ENCODE data around the gene ST14. TPM values are rescaled to one million over a fixed set of nuclear protein-coding genes. Genes with fewer than 3 reads are reported as not detected.

ST14 gene
- under 1 TPM; 0.74 to 0.94 TPM for total RNA-seq
- not detected for polyA plus RNA-seq
- 0 to 0.17 (median 0) reads per million in 6 experiments for total RNA-seq

DNA sequence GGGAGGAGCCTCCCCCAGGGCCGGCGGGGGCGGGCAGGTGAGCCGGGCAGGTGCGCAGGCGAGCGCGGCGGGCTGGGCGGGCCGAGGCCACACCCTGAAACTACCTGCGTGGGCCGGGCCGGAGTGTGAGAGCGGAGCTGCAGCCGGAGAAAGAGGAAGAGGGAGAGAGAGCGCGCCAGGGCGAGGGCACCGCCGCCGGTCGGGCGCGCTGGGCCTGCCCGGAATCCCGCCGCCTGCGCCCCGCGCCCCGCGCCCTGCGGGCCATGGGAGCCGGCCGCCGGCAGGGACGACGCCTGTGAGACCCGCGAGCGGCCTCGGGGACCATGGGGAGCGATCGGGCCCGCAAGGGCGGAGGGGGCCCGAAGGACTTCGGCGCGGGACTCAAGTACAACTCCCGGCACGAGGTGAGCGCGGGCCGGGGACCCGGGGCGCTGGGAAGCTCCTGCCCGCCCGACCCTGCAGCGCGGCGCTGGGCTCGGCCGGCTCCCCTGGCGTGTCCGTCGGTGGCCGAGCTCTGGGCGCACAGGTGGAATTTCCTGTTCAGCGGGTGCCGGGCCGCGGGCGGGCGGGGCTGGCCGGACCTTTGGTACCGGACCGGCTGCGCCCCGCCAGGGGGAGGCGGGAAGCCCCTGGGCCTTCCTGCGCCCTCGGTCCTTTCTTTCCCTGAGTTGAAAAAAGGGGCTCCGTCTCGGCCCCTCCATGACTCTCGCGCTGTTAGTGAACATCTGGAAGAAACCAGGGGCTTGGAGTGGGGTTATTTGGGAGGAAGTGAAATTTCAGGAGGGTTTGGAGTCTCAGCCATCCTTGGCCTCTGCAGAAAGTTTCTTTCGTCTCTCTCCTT, at the start of gene ST14:
Gene ST14, plus strand, starts transcription at position 126 of the 841 bp plus-strand sequence. Its CDS starts 198 bp downstream, at position 324.
- peaks cover 12 to 36% (median 18%) of the 10 kb centered on the region in 4 donors for H3K4me1 Mint-ChIP-seq
- H3K4me3 Mint-ChIP-seq, result peak within 1 kb of the TSS in 8 of 10 donors; percentile 29 to 79 (median 54)
- no peak for ATAC-seq
- H3K27me3 Mint-ChIP-seq, result peaks cover 24 to 69% (median 54%) of the 10 kb centered on the region in 5 donors
- H3K27ac Mint-ChIP-seq, result peak within 1 kb of the TSS in 1 of 10 donors; percentile 83
- H3K36me3 Mint-ChIP-seq, result peaks cover 0 to 2% (median 0%) of the 10 kb centered on the region in 3 donors
- H3K9me3 Mint-ChIP-seq, result no peaks in the 10 kb centered on the region
- POLR2A ChIA-PET, result no interaction called here
- DNase-seq, result no peak

DNA sequence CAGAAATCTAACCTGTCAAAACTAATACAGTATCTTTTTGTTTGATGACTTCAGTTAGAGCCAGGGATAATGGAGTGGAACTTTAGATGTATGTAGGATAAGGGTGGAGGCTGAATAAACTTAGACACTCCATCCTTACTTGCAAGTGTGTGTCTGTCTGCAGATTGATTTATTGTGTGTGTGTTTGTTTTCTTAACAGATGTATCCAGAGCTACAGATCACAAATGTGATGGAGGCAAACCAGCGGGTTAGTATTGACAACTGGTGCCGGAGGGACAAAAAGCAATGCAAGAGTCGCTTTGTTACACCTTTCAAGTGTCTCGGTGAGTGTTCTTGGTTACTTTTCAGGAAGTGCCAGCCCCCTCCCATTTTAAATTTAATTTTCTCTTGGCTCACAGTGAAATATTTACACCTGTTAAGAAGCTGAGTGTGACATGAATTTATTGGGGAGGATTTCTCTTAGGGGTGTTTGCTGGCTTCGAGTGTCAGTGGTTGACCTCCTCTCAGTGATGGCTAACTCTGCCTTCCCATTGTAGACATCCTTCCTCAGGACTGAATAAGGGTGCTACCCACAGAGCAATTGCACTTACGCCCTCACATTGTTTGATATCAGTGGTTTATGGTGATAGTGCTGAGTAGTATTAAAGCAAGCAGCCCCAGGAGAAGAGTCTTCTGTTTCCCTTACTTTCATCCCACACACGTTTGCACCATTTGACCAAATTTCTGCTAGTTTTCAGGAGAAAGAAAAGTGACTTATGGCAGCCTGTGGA, 49.1 kb upstream of the ST14 start:
- ATAC-seq (no peak), DNase-seq (no peak)
- Mint-ChIP-seq H3K4me1 (peaks cover 0 to 24% (median 4%) of the 10 kb centered on the region in 4 donors), H3K9me3 (peaks cover 0 to 2% (median 0%) of the 10 kb centered on the region in 9 donors), H3K27ac (no peak overlapping the region), H3K27me3 (peaks cover 0 to 42% (median 8%) of the 10 kb centered on the region in 5 donors), H3K36me3 (peaks cover 20 to 55% (median 41%) of the 10 kb centered on the region in 3 donors), H3K4me3 (no peak overlapping the region)
- POLR2A ChIA-PET, result no interaction called here

DNA sequence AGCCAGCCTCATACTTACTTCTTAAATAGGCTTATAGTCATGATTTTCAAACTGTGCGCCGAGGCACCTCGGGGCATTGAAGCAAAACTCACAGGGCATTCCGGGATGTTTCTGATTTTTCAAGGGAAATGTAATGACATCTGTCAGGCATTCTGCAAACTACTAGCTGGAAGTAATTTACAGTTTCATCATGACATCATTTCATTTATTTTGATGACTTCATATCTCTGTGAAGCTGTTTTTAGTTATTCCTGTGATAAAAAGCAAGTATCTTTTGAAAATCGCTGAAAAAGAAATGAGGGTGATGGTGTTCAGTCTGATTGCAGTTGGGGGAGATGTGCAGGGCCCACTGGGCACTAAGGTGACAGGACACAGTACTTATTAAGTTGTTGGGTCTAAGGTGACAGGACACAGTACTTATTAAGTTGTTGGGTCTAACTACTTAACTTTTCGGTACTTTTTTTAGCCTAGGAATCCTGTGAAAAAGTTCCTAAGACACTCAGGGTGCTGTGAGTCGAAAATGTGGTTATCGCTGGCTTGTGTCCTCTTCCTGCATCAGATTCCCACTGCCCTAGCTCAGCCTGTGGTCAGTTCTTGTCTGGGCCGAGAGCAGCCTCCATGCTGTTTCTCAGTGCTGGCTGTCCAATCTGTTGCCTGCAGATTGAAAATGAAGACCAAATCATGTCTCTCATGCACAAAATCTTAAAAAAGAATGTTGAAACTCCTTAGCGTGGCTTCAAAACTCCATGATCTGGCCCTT, 47.3 kb upstream of the ST14 start:
- DNase-seq (no peak), ATAC-seq (no peak)
- no peak overlapping the region for H3K27ac Mint-ChIP-seq
- H3K9me3 Mint-ChIP-seq, result no peaks in the 10 kb centered on the region
- peaks cover 0 to 26% (median 2%) of the 10 kb centered on the region in 4 donors for H3K4me1 Mint-ChIP-seq
- POLR2A ChIA-PET, result no interaction called here
- H3K36me3 Mint-ChIP-seq, result peaks cover 20 to 59% (median 37%) of the 10 kb centered on the region in 3 donors
- H3K4me3 Mint-ChIP-seq, result no peak overlapping the region
- peaks cover 0 to 46% (median 8%) of the 10 kb centered on the region in 5 donors for H3K27me3 Mint-ChIP-seq

DNA sequence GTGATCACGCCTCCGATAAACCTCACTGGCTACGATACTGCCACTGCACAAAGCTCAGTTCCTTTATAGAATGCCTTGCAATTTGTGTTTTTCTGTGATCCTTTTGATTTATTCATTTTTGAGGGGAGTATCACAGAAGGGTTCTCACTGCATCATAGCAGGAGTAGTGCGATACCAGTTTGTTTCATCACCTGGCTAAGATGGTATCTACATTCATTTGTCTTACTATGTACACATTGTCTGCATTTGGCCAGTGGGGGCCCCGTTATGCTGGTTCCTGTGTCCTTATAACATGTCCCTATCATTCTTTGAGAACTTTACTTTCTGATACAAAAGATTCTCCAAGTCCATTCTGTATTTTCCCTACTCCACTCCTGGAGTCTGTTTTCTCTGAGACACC, 45.3 kb upstream of the ST14 start:
- no peak overlapping the region for H3K27ac Mint-ChIP-seq
- DNase-seq (no peak), ATAC-seq (no peak)
- no peak overlapping the region for H3K4me3 Mint-ChIP-seq
- H3K27me3 Mint-ChIP-seq, result peaks cover 0 to 49% (median 8%) of the 10 kb centered on the region in 5 donors
- no peaks in the 10 kb centered on the region for H3K9me3 Mint-ChIP-seq
- H3K36me3 Mint-ChIP-seq, result peaks cover 20 to 55% (median 32%) of the 10 kb centered on the region in 3 donors
- POLR2A ChIA-PET, result no interaction called here
- peaks cover 9 to 43% (median 11%) of the 10 kb centered on the region in 4 donors for H3K4me1 Mint-ChIP-seq

DNA sequence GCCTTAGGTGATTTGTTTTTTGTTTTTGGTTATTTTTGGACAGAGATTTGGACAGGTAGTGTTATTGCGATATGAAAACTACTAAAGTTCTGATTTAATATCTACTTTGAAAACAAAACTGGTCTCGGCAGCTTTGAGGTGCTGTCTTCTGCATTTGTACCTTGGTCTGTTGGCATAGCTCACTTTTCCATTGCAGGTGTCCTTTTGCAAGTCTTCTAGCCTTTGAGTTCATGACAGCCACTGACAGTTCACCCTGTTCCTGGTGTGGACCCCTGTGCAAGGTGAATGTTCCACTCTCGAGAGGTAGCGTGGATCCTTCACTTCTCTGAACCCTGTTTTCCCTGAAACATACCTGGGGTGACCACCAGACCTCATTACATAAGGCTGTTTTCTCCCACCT, 44.9 kb upstream of the ST14 start:
- Mint-ChIP-seq H3K36me3 (peaks cover 20 to 53% (median 32%) of the 10 kb centered on the region in 3 donors), H3K27me3 (peaks cover 0 to 53% (median 8%) of the 10 kb centered on the region in 5 donors), H3K27ac (no peak overlapping the region), H3K4me1 (peaks cover 13 to 47% (median 15%) of the 10 kb centered on the region in 4 donors), H3K4me3 (no peak overlapping the region), H3K9me3 (no peaks in the 10 kb centered on the region)
- no peak for ATAC-seq
- POLR2A ChIA-PET, result no interaction called here
- DNase-seq, result no peak

DNA sequence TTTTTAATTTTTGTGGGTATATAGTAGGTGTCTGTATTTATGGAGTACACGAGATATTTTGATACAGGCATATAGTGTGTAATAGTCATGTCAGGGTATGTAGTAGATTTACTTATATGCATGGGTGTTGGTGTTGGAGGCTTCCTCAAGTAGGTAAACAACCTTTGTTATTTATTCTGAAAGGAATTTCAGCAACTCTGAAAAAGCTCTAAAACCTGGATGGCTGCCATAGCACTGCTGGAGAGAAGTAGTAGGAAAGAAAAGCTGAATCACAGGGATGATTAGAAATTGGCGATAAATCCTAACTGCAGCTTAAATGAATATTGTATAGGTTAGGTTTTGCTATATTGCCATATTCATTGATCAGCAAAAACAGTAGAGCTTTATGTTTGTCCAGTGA, 44.4 kb upstream of the ST14 start:
- H3K27me3 Mint-ChIP-seq, result peaks cover 0 to 58% (median 10%) of the 10 kb centered on the region in 5 donors
- no peaks in the 10 kb centered on the region for H3K9me3 Mint-ChIP-seq
- H3K36me3 Mint-ChIP-seq, result peaks cover 16 to 48% (median 30%) of the 10 kb centered on the region in 3 donors
- POLR2A ChIA-PET, result no interaction called here
- no peak overlapping the region for H3K4me3 Mint-ChIP-seq
- H3K27ac Mint-ChIP-seq, result peak overlapping the region in 1 of 10 donors; percentile 68
- ATAC-seq (no peak), DNase-seq (no peak)
- H3K4me1 Mint-ChIP-seq, result peaks cover 14 to 52% (median 18%) of the 10 kb centered on the region in 4 donors

DNA sequence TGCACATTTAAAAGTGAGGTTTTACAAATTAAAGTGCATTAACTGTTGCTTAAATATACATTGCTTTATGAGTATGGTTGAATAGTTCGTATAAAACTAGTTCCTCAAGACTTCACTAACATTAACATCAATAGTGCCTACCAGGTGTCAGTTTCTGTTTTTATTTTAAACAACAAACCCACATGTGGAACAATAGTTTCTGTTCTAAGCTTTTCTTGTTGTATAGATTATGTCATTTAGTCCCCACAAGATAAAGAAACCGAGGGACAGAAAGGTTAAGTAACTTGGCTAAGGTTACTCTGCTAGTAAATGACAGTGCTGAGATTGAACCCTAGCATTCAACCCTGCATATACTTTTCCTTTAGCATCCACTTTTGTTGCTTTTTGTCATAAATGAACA, 41.4 kb upstream of the ST14 start:
- Mint-ChIP-seq H3K4me3 (peak overlapping the region in 2 of 10 donors; percentile 21 to 55), H3K27ac (peak overlapping the region in 1 of 10 donors; percentile 57), H3K9me3 (no peaks in the 10 kb centered on the region), H3K36me3 (peaks cover 19 to 38% (median 20%) of the 10 kb centered on the region in 3 donors), H3K27me3 (peaks cover 0 to 60% (median 12%) of the 10 kb centered on the region in 5 donors), H3K4me1 (peaks cover 25 to 80% (median 41%) of the 10 kb centered on the region in 4 donors)
- ATAC-seq, result no peak
- POLR2A ChIA-PET, result interaction anchor here (0.7 to 1.3 kb wide), 3 partner anchors 40 to 269 kb away, joined by 3 to 5 read pairs (median 5); partner anchors contain the start of gene PRDM10
- DNase-seq, result no peak

DNA sequence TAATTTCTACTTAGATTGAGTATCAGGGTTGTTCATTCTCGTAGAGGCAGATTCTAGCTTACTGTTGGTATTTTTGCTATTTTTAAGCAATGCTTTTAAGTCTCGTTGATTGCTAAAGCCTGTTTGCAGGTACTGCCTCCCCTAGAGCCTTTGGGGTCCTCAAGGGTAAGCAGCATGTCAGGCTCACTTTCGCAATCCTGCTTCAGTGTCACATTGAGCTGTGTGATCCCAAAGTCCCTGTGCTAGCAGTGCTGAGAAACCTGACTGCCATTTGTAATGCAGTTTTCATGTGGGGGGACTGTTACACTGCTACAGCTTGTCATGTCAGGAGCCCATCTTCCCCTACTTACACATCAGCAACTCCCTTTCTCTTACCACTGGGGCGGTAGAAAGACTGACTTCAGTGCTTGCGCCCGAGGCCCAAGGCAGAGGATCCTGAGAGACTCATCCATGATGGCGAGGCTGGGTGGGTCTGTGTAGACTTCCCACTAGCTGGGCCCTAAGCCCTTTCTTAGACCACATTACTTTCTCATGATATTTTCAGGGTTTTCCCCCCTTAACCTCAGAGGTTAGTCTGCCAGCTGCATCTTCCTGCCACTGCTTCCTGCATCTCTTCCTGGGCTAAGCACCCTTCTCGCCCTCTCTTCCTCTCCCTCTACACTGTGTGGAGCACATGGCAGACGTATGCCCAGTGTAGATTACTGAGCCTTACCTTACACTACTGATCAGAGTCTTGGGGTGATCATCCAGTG, 40.8 kb upstream of the ST14 start:
- Mint-ChIP-seq H3K36me3 (peaks cover 21 to 39% (median 24%) of the 10 kb centered on the region in 3 donors), H3K27ac (peak overlapping the region in 4 of 10 donors; percentile 2 to 57 (median 37)), H3K27me3 (peaks cover 0 to 57% (median 10%) of the 10 kb centered on the region in 5 donors), H3K9me3 (no peaks in the 10 kb centered on the region), H3K4me1 (peaks cover 25 to 84% (median 41%) of the 10 kb centered on the region in 4 donors), H3K4me3 (peak overlapping the region; percentile 16 to 69 (median 43))
- ATAC-seq, result peak; percentile 78 to 90
- DNase-seq, result peak in 6 of 10 donors; percentile 16 to 53 (median 31)
- POLR2A ChIA-PET, result interaction anchor here (1.3 kb wide), 1 partner anchor 116 kb away, joined by 5 read pairs; the partner anchor contains the start of gene PRDM10

DNA sequence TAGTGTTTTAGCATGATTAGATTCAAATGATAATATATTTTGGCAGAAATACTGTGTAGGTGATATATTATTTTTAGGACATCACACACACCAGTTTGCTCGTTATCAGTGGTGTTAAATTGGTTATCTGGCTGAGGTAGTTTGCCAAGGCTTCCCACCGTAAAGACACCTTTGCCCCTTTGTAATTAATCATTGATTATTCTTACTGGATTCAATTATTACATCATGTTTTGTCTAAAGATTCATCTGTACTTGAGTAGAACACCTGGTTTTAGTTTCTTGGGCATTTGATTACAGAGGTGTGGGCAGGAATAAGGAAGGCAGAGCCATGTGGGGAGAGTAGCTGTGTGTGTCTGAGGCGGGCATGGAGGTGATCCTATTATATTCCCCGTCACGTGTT, 39.5 kb upstream of the ST14 start:
- Mint-ChIP-seq H3K27ac (no peak overlapping the region), H3K27me3 (peaks cover 0 to 49% (median 6%) of the 10 kb centered on the region in 5 donors), H3K36me3 (peaks cover 16 to 43% (median 28%) of the 10 kb centered on the region in 3 donors), H3K4me1 (peaks cover 25 to 85% (median 41%) of the 10 kb centered on the region in 4 donors), H3K4me3 (no peak overlapping the region), H3K9me3 (no peaks in the 10 kb centered on the region)
- DNase-seq, result no peak
- POLR2A ChIA-PET, result no interaction called here
- no peak for ATAC-seq

DNA sequence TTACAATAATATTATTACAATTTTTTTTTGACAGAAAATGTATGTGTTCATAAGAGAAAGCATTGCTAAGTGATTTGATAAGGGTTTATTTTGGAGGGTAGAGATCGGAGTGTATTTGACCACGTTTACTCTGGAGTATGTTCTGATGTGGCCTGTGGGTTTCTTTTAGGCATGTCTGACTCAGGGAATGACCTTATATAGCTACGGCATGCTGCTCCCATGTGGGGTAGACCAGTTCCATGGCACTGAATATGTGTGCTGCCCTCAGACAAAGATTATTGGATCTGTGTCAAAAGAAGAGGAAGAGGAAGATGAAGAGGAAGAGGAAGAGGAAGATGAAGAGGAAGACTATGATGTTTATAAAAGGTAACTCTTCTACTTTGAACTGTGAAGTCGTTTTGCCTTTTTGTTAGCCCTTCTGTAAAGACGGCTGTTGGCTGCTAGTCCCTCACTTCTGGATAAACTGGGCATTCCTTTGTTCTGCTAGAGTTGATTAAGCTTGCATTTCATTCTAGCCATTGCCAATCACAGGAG, 38.1 kb upstream of the ST14 start:
- peak in 5 of 10 donors; percentile 9 to 31 (median 19) for DNase-seq
- H3K4me1 Mint-ChIP-seq, result peaks cover 25 to 72% (median 41%) of the 10 kb centered on the region in 4 donors
- H3K27me3 Mint-ChIP-seq, result peaks cover 0 to 40% (median 6%) of the 10 kb centered on the region in 5 donors
- POLR2A ChIA-PET, result no interaction called here
- no peaks in the 10 kb centered on the region for H3K9me3 Mint-ChIP-seq
- peaks cover 16 to 42% (median 30%) of the 10 kb centered on the region in 3 donors for H3K36me3 Mint-ChIP-seq
- peak; percentile 57 to 77 for ATAC-seq
- peak overlapping the region in 2 of 10 donors; percentile 6 to 55 for H3K27ac Mint-ChIP-seq
- H3K4me3 Mint-ChIP-seq, result peak overlapping the region in 9 of 10 donors; percentile 10 to 70 (median 62)

DNA sequence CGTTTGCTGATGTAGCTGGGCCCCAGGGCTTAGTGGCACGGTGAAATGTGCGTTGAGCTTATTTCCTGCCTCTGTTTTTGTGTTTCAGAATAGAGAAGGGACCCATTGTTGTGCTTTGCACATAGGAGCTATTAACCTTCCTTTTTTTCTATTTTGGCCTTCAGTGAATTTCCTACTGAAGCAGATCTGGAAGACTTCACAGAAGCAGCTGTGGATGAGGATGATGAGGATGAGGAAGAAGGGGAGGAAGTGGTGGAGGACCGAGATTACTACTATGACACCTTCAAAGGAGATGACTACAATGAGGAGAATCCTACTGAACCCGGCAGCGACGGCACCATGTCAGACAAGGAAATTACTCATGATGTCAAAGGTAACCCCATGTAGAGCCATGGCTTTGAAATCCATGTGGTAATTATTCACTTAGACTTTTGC, 37.4 kb upstream of the ST14 start:
- no peak for DNase-seq
- ATAC-seq, result no peak
- POLR2A ChIA-PET, result interaction anchor here (0.7 kb wide), 1 partner anchor 227 kb away, joined by 3 read pairs; no protein-coding TSS in a partner anchor

More for the DNA sequence above, 37.4 kb upstream of the ST14 start:
- Mint-ChIP-seq H3K27me3 (peaks cover 0 to 40% (median 6%) of the 10 kb centered on the region in 5 donors), H3K4me3 (peak overlapping the region in 5 of 10 donors; percentile 15 to 65 (median 38)), H3K27ac (peak overlapping the region in 3 of 10 donors; percentile 54 to 81 (median 55)), H3K36me3 (peaks cover 16 to 48% (median 30%) of the 10 kb centered on the region in 3 donors), H3K9me3 (no peaks in the 10 kb centered on the region), H3K4me1 (peaks cover 25 to 71% (median 41%) of the 10 kb centered on the region in 4 donors)
